ENCODE results near the gene ASB16.
"Not testable (repeated sequence)": the region's sequence is repeated elsewhere in the genome, so short reads cannot be mapped to it uniquely, and the experiment has no call there.

ASB16 gene

DNA sequence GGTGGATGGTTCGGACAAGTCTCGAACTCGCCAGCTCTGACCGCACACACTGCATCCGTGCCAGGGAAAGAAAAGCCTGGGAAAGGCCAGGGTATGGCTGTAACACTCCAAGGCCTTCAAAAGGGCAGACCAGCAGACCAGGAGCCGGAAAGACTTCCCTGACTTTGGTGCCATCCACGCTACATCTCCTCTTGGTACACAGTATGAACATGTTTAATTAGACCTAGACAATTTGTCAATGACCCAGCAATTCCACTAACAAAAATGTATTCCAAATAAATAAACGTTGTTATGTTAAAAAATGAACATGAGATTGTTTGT lies 46.4 kb upstream of the ASB16 start:
- TF ChIP-seq, protein P1, sequence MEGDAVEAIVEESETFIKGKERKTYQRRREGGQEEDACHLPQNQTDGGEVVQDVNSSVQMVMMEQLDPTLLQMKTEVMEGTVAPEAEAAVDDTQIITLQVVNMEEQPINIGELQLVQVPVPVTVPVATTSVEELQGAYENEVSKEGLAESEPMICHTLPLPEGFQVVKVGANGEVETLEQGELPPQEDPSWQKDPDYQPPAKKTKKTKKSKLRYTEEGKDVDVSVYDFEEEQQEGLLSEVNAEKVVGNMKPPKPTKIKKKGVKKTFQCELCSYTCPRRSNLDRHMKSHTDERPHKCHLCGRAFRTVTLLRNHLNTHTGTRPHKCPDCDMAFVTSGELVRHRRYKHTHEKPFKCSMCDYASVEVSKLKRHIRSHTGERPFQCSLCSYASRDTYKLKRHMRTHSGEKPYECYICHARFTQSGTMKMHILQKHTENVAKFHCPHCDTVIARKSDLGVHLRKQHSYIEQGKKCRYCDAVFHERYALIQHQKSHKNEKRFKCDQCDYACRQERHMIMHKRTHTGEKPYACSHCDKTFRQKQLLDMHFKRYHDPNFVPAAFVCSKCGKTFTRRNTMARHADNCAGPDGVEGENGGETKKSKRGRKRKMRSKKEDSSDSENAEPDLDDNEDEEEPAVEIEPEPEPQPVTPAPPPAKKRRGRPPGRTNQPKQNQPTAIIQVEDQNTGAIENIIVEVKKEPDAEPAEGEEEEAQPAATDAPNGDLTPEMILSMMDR (IDR thresholded peaks at IDR 0.05), result no peak
- H3K4me3 ChIP-seq, result peak overlapping the region; percentile 76
- H3K27ac ChIP-seq, result peak overlapping the region; percentile 91 to 99
- no peak for DNase-seq (ENCODE audit: low spot score)

- no peak overlapping the region for H3K4me3 ChIP-seq
- TF ChIP-seq, protein P1 (IDR thresholded peaks at IDR 0.05), result no peak
- H3K27ac ChIP-seq, result no peak overlapping the region
- DNase-seq (ENCODE audit: low spot score), result no peak
These were observed 42.1 kb upstream of the ASB16 start for GRCh38 chr17:44128383-44128782.

DNA sequence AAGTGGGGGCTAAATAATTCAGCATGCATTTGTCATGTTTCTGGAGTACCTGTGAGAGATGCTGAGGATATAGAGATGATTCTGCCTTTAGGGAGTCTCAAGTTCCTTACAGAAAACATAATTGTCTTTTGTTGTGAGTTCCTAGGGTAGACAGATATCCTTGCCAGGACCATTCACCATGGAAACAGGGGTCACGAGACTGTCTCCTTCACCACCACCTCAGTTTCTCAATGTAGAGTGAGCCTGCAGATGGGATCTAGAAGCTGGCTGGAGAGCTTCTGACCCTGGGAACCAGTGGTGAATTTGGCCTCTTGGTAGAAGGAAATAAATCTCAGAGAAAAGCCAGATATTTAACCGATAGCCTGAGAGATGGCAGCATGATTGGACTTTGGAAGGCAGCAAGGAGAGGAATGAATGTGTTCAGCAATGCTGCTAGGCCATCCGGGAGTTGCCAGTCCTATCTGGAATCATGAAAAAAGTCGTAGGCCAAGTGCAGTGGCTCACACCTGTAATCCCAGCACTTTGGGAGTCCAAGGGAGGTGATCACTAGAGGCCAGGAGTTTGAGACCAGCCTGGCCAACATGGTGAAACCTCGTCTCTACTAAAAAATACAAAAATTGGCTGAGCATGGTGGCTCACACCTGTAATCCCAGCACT lies 39.7 kb upstream of the ASB16 start:
- DNase-seq (ENCODE audit: low spot score), result no peak
- TF ChIP-seq, protein P1 (IDR thresholded peaks at IDR 0.05), result no peak
- Histone ChIP-seq H3K4me3 (no peak overlapping the region), H3K27ac (no peak overlapping the region)

- not testable (repeated sequence) for H3K4me3 ChIP-seq; DNase-seq (ENCODE audit: low spot score); H3K27ac ChIP-seq
These were observed 39.1 kb upstream of the ASB16 start for GRCh38 chr17:44131372-44131771.

DNA sequence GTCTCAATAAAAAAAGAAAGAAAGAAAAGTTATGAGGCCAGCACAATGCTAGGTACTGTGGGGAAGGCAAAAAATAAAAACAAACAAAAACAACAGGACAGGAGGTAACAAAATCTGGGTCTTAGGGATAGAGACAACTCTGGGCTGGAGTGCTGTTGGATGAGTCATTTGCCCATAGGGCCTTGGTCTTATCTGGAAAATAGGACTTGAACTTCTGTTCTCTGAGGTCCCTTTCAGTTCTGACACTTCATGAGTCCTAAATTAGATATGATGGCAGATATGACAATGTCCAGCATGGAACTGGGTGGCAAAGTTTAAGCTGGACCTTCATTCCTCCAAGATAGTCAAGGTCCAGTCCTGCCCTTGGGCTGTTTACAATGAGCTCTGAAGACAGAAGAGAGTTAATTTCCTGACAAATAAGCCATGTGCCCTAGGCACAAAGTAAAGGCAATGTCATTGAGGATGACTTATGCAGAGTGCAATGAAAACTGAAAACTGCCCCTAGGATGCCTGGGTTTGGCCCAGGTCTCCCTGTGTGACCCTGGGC lies 38.2 kb upstream of the ASB16 start:
- no peak overlapping the region for H3K27ac ChIP-seq
- DNase-seq (ENCODE audit: low spot score), result no peak

GRCh38 chr17:44133918-44134476 lies 36.5 kb upstream of the ASB16 start:
- H3K27ac ChIP-seq, result no peak overlapping the region
- no peak overlapping the region for H3K4me3 ChIP-seq
- TF ChIP-seq, protein P1 (IDR thresholded peaks at IDR 0.05), result no peak
- no peak for DNase-seq (ENCODE audit: low spot score)

More for the DNA sequence above, 38.2 kb upstream of the ASB16 start:
- no peak overlapping the region for H3K4me3 ChIP-seq
- TF ChIP-seq, protein P1 (IDR thresholded peaks at IDR 0.05), result no peak

DNA sequence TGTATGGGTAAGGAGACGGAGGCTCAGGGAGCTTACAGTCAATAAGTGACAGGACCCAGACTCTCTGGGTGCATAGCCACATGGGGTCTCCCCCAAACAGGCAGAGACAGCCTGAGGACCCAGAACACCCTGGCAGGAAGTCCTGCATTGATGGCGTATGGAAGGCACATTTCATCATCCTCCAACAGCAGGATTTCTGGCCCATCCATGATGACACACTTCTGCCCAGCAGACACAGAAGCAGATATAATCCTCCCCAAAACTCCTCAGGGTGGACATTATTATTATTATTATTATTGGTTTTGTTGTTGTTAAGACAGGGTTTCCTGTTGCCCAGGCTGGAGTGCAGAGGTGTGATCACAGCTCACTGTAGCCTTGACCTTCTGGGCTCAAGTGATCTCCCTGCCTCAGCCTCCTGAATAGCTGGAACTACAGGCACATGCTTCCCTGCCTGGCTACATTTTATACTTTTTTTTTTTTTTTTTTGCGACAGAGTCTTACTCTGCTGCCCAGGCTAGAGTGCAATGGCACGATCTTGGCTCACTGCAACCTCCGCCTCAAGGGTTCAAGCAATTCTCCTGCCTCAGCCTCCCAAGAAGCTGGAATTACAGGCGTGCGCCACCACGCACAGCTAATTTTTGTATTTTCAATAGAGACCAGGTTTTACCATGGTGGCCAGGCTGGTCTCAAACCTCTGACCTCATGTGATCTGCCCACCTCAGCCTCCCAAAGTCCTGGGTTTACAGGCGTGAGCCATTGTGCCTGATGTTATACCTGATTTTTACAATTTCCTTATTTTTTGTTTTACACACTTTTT lies 35.5 kb upstream of the ASB16 start:
- Histone ChIP-seq H3K4me3 (no peak overlapping the region), H3K27ac (no peak overlapping the region)
- DNase-seq (ENCODE audit: low spot score), result no peak
- TF ChIP-seq, protein P1 (IDR thresholded peaks at IDR 0.05), result no peak

Measured in coronary artery (tissue), 2 donors.